Hepatocyte (in vitro differentiated cells): Measurements from ENCODE around the gene FAM236B.
"Not testable (repeated sequence)": the region's sequence is repeated elsewhere in the genome, so short reads cannot be mapped to it uniquely, and the experiment has no call there.

ENCODE experiments used
- CTCF ChIP-seq: fragments of 200-600 bp; sonication (generic); IDR thresholded peaks from 2 replicates; pipeline ENCODE4 v1.5.1; 2016; ENCODE audit warnings: antibody characterized with exemption, mild to moderate bottlenecking; ENCODE audit not compliant: poor library complexity
- EZH2 ChIP-seq: fragments of 200-600 bp; sonication (generic); IDR thresholded peaks from 2 replicates; pipeline ENCODE4 v1.6.1; 2016; ENCODE audit warnings: antibody characterized with exemption, mild to moderate bottlenecking, borderline replicate concordance
- EZH2phosphoT487 ChIP-seq: fragments of 200-600 bp; sonication (generic); IDR thresholded peaks from one replicate; pipeline ENCODE4 v1.6.1; 2018; ENCODE audit warnings: antibody characterized with exemption, mild to moderate bottlenecking, low read depth, moderate library complexity; ENCODE audit not compliant: unreplicated experiment, severe bottlenecking

GRCh38 chrX:72777467-72777790 lies 5.0 kb downstream of the FAM236B start:
- TF ChIP-seq CTCF, EZH2phosphoT487, EZH2: not testable (repeated sequence)
